HepG2 (cell line): Measurements from ENCODE around the gene ICE1.

ENCODE experiments used
- SNRNP70 ChIP-seq: fragments of 200-400 bp; formaldehyde crosslinking; IDR thresholded peaks from 2 replicates; pipeline ENCODE4 v1.6.1; 2017; ENCODE audit warnings: mild to moderate bottlenecking, low read depth, low read length, moderate library complexity
- ZNF784 ChIP-seq: sonication (generic); formaldehyde crosslinking; IDR thresholded peaks from 2 replicates; pipeline ENCODE4 v1.5.1; 2020; ENCODE audit warnings: missing genetic modification reagents, mild to moderate bottlenecking, borderline replicate concordance

- TF ChIP-seq SNRNP70 (no peak), ZNF784 (CRISPR knock-in tag) (no peak)
Measured at GRCh38 chr5:5418006-5418405, 4.5 kb upstream of the ICE1 start.
